HTR-8/SVneo (cell line): ENCODE measurements around the gene GGTLC1.
A peak's percentile ranks its signal among the peaks of the same experiment; 100 is the strongest.

ENCODE experiments used
- DNase-seq: peaks from one replicate; pipeline ENCODE4 v3.0.0; 2011; ENCODE audit warnings: low spot score, mixed read lengths; ENCODE audit not compliant: insufficient read length
- FAIRE-seq: peaks from 2 replicates; lab custom pipeline; 2011; peaks lifted over from hg19 to GRCh38; lab: Jason Lieb, UNC

Gene GGTLC1

DNA sequence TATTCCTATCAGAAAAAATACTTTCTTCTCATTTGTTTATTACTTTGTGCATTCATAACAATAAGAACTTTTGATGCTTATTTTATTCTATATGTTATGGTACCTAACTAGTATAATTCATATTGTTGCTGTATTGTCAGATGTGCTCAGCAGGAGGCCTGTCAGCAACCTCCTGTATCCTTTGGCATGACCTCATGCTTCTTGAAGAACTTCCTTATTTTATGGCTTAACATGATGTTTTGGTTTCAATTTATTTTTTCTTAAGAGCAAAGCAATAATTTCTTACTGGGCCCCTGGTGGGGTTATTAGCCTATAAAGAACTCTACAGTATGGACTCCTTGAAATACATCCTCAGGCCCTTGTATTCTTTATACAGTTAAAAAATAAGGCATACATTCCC lies 17.3 kb downstream of the GGTLC1 start:
- no peak for FAIRE-seq

DNA sequence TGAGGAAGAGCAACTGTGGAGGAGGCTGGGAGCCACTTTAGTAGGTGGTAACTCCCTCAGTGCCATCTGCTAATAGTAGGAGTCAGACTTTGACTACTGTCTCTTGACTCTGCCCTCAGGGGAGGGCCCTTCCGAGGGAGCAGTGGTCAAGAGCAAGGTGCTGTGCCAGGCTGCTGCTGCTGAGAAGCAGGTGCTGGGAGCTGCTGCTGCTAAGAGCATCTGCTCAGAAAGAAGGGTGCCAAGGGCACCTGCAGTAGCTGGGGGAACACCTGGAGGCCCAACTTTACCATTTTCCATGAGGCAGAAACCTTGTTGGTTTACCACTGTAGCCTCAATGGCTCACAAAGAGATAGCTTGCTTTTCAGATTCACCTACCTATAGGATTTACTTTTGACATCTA lies 18.5 kb downstream of the GGTLC1 start:
- FAIRE-seq (no peak), DNase-seq (no peak)

More for the DNA sequence above, 17.3 kb downstream of the GGTLC1 start:
- no peak for DNase-seq

DNA sequence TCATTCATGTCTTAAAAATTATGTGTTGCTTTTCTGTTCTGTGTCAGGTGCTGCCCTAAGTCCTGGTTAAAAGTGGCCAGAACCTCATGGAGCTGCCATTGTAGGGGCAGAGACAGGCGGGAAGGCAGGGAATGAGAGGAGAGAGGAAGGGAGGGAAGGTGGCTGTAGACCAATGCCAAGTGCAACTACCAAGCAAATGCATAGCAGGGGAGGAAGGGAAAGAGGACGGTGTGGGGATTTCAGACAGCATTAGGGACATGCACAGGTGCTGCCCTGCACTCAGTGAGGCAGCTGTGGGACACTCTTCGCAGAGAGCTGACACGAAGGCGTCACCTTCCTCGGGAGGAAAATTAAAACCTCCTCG lies 21.0 kb downstream of the GGTLC1 start:
- DNase-seq: no peak
- no peak for FAIRE-seq

DNA sequence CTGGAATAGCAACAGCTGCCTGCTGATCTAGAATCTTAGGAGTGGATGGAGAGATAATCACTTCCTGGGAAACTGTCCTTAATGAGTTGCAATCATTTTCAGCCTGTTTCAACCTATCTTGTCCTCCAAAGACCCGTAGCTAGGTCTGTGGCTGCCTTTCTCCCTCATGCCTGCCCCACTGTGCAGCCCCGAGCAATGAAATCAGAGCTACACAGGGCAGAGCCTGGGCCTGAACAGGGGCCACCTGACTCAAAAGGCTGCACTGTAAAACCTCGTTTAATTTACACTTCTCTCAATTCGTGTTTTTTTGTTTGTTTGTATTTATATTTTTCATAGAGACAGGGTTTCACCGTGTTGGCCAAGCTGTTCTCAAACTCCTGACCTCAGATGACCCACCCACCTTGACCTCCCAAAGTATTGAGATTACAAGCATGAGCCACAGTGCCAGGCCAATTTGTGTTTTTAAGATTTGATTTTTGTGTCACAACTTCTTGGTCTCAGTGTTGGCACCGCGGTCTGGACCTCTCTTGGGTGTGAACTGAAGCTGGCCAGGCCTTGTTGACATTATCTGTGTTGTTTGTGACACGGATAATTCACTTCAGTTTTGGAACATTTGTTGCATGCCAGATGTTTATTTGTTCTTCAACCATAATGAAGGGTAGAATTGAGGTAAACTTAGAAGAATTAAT lies 21.5 kb downstream of the GGTLC1 start:
- FAIRE-seq (no peak), DNase-seq (no peak)

DNA sequence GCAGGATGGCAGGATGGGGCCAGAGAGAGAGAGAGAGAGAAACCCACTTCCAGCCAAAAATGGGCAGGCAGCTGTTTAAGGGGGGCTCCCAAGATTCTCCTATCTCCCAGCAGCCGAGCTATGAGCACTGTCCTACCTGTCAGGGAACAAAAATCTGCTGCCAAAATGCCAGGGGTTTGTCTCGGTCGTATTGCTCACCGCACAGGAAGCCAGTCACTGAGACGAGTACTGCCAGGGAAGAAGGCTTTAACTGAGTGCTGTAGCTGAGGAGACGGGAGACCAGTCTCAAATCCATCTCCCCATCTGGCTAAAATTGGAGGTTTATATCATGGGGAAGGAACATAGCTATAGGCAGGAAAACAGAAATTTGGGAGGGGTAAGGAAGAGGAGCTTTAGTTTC lies 22.3 kb downstream of the GGTLC1 start:
- no peak for FAIRE-seq

DNA sequence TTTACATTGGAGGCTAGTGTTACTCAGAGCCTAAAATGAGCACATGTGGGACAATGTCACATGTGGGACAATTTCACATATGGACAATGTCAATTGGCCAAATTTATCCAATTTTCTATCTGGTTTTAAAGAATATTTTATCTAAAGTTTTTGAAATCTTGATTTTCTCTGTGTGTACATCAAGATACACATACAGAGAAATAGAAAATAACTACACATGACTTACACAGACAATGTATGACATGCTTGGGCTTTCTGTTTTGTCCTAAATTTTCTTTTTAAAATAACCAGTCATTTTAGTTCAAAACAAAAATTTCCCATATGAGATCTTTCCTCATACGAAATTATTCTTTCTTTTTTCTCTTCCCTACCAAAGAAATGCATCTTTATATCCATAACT lies 24.6 kb downstream of the GGTLC1 start:
- no peak for FAIRE-seq

More for the DNA sequence above, 22.3 kb downstream of the GGTLC1 start:
- DNase-seq: no peak

DNA sequence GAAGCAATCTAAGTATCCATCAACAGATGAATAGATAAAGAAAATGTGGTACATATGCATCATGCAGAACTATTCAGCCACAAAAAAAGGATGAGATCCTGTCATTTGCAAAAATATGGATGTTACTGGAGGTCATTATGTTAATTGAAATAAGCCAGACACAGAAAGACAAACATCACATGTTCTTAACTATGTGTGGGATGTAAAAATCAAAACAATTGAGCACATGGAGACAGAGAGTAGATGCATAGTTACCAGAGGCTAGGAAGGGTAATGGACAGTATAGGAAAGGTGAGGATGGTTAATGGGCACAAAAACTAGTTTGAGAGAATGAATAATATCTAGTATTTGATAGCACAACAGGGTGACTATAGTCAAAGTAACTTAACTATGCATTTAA lies 26.3 kb downstream of the GGTLC1 start:
- no peak for FAIRE-seq
- no peak for DNase-seq

More for the DNA sequence above, 24.6 kb downstream of the GGTLC1 start:
- no peak for DNase-seq

DNA sequence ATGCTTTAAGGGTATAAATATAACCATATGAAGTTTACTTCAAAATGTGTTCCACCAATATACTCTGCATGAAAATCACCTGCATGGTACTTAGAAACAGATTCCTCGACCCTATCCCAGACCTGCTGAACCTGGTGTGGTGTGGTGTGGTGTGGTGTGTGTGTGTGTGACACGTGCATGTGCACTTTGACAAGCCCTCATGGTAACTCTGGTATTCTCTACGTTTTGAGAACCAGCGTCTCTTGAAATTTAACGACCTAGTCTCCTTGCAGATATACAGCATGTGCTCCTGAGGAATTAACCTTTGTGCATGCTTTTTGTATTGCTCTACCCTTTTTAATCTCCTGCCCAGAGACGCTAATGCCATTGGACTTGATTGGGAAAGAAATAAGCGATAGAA lies 29.5 kb downstream of the GGTLC1 start:
- no peak for FAIRE-seq
- no peak for DNase-seq

DNA sequence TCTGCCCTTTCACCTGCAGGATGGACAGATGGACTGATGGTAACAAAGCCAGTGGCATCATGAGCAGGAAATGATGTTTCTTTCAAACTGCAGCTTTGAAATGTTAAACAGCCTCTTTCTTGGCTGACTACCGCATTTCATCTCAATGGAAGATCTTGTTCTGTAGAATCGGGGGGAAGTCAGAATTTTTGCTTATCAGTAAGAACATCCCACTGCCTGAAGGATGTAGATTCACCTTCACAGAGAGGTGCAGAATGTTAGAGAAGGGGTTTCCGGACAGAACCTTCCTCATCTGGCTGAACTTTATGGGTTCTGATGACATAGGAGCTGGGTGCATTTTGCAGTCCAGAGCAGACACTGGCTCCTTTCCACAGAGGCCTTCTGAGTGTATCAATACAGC lies 32.7 kb downstream of the GGTLC1 start:
- DNase-seq (no peak), FAIRE-seq (no peak)

DNA sequence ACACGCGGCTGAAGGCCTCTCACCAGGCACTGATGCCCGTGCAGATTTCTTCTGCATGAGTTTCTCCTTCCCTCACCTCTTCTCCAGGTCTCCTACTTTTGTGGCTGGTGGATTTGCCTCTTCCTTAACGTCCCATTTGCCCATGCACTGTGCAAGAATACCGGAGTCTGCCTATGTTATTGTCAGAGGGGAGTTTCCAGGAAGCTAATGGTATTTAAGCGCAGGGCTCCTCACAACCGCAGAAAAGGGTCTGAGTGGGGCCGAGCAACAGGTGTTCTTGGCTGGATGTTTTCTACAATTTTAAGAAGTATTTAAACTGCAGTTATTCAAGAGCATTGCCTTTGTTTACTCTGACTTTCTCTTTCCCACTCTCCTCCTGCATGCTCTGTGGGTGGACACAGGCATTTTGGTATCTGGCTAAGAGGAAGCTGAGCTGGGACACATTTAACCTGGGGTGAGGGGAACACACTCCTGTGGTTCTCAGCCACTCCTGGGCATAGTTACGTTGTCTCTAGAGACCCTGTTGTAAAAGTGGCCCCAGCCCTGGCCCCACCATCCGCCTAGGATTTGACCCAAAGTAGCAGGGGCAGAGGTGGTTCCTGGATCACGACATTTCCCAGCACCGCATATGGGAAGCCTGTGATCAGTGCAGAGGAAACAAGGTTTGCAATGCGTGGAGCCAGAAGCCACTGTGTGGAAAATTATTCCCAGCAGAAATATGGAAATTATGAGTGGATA lies 34.4 kb downstream of the GGTLC1 start:
- FAIRE-seq: no peak
- DNase-seq: no peak

DNA sequence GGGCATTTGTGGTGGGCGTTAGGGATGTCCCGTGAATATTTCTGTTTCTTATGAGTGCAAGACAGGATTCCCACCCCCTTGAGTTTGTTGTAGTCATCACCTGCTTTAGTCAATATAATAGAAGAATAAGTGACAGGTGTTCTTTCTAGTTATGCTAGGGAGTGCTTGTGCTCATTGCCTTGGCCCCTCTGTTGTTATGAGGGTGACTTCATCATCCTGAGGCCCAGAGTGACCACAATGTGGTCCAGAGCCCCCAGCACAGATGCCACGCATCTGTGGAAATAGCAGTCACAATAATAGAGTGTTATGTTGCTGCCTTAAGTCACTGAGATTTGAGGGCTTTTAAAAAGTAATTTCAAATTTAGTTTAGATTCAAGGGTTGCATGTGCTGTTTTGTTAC lies 42.4 kb downstream of the GGTLC1 start:
- FAIRE-seq: no peak
- no peak for DNase-seq

DNA sequence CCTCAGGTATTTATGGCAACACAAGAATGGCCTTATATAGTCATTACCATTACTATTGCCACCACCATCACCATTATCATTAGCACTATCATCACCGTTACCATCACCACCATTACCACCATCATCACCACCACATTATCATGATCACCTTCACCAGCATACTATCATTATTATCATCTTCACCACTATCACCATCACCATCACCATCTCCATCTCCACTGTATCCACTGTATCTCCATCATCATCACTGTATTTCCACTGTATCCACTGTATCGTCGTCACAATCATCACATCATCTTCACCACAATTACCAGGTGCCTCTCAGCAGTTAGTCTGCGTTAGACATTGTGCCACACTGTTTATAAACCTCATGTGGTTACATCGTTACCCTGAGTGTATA lies 45.3 kb downstream of the GGTLC1 start:
- no peak for DNase-seq
- peak; percentile 81 for FAIRE-seq

DNA sequence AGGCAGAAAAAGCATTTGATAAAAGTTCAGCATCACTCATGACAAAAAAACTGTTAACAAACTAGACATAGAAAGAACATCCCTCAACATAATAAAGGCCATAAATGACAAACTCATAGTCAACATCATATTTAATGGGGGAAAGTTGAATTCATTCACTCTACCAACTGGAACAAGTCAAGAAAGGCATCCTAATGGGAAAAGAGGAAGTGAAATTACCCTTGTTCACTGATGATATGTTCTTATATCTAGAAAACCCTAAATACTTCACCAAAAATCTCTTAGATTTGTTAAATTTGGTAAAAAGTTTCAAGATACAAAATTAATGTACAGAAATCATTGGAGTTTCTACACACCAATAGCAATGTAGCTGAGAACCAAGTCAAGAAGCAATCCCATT lies 48.9 kb downstream of the GGTLC1 start:
- no peak for FAIRE-seq
- DNase-seq: no peak

DNA sequence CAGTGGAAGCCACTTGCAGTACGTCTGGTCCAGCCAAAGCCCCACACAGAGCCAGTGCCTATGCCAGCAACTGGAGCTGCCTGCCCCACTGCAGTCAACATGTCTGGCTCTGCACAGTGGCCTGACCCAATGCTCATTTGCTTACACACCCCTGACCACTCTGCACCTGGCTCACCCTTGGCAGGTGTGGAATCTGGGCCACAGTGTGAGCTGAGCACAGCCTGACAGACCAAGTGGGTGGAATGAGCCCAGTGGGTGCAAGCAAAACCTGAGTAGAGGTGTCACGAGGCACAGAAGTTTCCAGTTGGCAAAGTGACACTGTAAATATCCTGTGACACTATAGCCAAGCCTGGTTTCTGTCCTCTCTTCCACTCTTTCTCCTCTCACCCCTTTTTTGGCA lies 49.5 kb downstream of the GGTLC1 start:
- no peak for FAIRE-seq

DNA sequence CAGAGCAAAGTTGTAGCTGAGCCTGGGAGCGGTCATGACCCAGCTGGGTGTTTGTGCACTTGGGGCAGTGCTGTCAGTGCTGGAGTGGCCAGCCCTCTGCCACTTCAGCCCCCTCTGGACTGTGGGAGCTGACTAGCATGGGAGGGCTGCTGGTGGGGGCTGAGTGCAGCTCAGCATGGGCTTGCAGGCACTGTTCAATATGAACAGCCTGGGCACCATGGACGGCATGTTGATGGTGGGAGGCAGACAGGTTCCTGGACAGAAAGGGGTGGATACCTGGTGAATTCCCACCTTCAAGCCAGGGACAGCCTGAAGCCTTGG lies 50.5 kb downstream of the GGTLC1 start:
- FAIRE-seq (no peak), DNase-seq (no peak)

More for the DNA sequence above, 49.5 kb downstream of the GGTLC1 start:
- DNase-seq: no peak

DNA sequence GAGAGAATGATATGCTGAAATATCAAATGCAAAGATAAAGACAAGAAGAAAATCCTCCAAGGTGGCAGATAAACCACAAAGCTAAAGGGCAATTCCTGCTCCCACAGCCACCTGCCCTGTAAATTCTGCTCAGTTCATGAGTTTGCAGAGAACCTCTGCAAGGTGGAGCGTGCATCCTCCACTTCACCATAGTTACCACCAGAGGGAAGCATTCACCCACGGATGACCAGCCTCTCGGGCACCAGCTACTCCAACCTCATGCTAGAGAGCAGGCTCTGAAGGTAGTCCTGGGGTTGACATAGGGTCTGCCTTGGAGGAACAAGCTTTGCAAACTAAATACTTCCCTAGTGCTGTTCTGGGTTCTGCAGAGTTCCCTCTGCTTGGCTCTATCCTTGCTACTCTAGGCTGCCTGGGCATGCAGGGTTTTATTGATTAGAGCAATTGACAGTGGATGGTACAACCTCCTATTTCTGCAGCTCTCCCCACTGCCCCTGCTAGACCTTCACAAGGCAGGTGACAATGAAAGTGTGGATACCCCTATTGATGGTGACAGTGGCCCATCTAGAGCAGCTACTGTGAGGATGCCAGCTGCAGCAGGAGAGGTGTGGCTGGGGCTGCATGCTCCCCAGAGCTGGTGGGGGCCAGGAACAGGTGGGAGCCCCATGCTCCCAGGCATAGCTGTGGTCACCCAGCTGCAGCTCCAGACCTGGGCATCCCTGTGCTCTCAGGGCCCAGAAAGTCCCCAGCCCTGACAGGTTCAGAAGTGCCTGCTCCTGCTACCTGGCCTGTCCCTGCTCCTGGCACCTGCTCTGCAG lies 51.1 kb downstream of the GGTLC1 start:
- FAIRE-seq (peak; percentile 44), DNase-seq (peak; percentile 32)
